Hypothalamus (tissue), 51 donors: ENCODE results near the gene KCNMA1.

Experiments used
- DNase-seq, 51 donors: peaks; one replicate each; lab custom pipeline; 2025; lab: John Stamatoyannopoulos, UW

The KCNMA1 gene

DNA sequence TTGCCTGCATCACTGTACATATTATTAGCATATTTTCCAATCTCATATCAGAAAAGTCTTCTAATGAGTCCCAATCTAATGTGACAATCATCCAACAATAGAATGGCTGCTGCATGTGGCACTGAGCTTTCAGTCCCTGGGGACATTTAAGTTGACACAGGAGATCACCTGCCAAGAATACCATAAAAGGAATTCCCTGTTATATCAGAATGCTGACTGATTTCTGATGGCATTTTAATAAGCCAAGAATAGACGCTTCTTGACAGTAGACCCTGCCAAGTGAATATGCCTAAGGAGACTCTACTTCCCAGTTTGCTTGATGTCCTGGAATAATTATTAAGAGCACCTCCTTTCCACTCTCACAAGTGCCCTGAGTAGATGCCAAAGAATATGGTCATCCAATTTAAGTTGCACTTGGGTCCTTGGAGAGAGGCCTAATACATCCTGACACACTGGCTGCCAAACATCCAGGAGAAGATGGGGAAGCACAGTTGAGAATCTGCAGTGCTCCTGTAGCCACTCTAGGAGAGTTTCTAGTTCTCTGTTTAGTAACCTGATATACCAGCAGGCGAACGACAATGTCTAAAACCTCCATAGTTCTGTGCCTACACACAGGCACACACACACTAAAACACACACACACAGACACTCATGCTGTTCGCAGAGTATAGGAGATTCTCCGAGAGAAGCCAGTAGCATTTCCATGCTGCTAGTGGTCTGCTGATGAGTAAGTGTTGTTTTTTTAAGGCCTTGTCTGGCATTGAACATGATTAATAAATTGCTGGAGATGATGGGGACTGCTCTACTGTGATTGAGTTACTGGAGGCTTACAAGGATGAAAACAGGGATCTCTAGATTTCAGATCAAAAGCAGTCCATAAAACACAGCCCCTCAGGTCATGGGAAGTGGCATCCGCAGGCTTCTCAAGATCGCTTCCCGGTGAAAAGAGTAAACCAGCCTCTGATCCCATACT is 369.6 kb downstream of the KCNMA1 start:
- DNase-seq, result no peak

DNA sequence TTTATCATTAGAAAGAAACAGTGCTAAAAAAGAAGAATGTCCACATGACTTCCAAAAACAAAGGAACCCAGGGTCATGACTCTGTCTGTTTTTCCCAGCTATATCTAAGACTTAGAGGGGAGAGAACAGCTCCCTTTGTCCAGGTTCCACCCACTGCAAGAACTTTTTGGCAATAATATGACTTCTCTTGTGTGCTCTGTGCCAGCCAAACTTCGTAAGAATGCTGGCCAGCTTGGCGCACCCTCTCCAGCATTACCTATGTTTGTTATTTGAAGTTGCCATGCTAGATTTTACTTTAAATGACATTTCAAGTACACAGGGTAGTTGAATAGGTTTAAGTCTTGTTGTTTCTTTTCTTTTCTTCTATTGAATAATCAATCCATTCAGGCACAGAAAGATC is 371.4 kb downstream of the KCNMA1 start:
- no peak for DNase-seq

- DNase-seq, result no peak
These were observed 373.1 kb downstream of the KCNMA1 start for GRCh38 chr10:77264527-77264926.

DNA sequence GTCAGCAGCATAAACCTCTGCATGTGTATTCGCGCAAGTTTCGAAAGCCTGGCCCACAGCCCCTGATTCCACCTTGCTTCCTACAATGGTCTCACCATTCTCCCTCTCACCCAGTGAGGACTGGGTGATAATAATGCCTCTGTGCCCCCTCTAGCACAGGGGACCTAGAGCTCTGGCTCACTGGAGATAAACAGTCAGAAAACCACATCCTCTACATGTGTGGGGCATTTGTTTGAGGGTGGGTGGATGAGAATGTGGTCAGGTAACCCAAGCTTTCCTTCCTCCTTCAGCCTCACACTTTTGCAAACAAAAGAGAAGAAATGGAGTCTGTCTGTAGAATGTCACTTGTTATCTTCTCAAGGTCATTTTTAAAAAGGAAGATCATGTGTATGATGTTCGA is 373.5 kb downstream of the KCNMA1 start:
- no peak for DNase-seq

- no peak for DNase-seq
These were observed 373.9 kb downstream of the KCNMA1 start for GRCh38 chr10:77263700-77264099.

DNA sequence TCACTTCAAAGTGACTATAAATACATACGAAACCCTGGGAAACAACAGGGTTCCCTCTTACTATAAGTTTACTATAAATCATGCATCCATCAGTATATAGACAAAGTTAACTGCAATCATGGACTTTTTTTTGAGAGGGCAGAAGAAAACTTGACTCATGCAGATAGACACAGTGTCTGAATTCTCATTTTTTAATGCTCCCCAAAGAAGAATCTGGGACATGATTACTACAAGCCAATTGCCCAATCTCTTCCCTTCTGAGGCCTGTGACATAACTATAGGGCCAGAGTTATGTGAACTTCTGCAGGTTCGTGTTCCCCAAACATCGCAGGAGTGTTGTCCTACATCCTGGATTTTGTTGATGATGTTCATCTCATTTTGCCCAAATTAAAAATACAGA is 376.5 kb downstream of the KCNMA1 start:
- DNase-seq, result no peak

DNA sequence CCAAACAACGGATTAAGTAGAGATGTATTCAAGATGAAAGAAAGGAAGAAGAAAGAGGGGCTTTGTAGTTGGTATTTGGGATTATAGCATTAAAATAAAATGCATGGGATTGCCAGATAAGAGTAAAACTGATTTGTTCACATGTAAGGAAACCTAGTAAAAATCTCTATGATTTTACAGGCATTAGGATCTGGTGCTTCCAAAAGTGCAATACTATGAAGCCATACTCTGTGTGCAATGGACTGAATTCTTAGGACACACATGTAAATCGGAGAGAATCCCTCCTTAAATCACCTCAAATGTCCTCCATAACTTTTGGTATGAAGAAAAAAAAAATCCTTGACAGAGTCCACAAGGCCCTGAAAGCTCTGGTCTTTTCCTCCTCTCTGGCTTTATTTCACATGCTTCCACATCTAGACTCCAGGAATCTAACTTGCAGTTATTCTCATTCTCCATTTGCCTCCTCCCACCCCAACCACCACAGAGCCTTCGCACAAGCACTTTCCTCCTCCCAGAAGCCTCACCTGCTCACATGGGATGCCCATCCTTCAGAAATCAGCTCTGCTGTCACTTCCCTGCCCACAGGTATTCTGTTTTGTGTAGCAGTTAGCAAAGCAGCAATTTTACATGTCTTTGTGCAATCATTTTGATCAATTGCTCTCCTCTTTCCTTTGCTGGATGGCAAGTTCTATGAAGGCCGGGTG is 378.3 kb downstream of the KCNMA1 start:
- DNase-seq, result no peak

GRCh38 chr10:77256346-77256745 is 381.3 kb downstream of the KCNMA1 start:
- no peak for DNase-seq

- no peak for DNase-seq
These were observed 384.0 kb downstream of the KCNMA1 start for GRCh38 chr10:77253556-77254064.

GRCh38 chr10:77253147-77253545 is 384.5 kb downstream of the KCNMA1 start:
- DNase-seq, result no peak

DNA sequence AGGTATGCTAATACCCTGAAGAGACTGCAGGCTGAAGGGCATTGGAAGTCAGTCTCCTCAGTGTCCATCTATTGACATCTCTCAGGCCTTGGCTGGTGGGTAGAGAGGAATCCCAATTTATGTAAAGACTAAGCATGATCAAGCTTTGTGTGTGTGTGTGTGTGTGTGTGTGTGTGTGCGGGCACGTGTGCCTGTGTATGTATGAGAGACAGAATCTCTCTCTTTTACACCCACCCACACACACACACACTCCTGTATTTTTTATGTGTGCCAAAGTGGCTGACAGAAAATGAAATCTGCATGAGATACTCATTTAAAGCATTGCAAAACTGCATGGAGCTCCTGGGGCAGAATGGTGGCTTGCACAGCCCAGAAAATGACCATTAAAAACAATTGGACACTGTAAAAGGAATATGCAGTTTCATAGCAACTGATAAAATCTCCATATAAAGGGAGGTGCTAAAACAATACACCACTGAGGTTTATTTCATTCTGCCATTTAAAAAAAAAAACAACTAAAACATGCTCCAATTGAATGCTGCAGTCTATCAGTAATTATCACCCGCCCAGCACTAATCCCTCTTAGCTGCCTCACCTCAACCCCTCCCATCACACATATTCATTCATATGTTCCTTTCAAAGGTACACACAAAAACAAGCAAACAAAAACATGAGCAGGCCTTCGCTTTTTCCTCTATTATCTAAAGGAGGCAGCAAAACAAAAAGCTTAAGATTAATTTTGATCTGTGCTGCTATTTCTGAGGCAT is 385.0 kb downstream of the KCNMA1 start:
- DNase-seq, result no peak

- DNase-seq, result peak in 1 of 51 donors; percentile 1
These were observed 386.2 kb downstream of the KCNMA1 start for GRCh38 chr10:77251297-77252013.

GRCh38 chr10:77249901-77250459 is 387.6 kb downstream of the KCNMA1 start:
- no peak for DNase-seq

GRCh38 chr10:77248104-77248790 is 389.4 kb downstream of the KCNMA1 start:
- no peak for DNase-seq

DNA sequence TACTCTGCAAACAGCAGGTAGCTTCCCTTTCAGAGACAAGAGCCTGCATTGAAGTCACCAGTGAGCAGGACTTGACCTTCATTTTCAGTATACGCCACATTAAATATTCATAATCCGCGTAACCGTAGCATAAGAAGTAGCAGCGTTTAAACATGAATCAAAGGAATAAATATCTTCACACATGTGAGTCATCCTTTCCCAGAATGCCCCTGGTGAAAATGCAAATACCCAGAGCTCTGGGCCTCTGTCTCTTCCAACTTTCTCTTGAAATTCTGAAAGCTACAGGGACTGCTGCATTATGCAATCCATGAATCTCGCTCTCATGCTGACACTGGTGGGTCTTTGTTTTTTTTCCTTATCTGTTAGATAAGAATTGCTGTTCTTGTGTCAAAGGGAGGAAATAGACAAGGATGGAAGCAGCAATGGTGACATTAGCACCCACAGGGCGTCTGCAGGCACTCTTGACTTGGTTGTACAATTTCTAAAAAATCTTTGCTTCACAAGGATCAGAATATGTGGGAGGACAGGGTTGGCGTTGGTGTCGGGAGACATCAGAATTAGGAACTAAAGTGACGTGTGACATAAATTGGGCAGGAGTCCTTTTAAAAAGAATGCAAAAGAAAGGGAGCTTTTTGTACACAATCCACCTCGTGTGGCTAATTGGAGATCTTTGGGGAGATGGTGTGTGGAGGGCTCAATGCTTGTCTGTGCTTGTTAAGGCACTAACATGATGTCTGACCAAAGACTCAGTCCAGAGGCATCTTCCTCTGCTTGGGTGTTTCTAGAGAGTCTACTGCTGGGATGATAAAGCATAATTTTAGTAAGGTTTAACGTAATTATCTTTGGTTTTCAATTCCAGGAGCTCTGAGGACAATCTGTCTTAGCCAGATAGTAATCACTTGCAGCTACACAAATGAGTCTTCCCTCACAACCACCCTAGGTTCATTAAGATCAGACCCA is 390.3 kb downstream of the KCNMA1 start:
- DNase-seq, result peak in 1 of 51 donors; percentile 42

GRCh38 chr10:77245953-77246352 is 391.7 kb downstream of the KCNMA1 start:
- DNase-seq, result peak in 1 of 51 donors; percentile 28

DNA sequence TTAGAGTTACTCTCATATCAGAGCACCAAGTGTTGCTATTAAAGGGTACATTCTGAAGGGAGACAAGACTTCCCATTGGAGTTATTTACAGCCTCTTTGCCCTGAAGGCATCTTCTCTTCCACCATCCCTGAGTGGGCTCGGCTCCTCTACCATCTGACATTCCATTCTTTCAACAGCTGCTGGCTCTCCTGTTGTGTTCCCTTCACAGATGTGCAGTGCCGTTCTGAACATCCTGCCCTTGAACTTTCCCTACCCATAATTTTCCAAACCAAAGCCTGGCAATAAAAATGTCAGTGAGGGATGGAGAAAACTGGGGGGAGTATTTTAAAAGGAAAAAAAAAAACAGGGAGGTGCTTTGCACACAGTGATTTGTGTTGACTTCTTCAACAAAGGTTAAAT is 392.9 kb downstream of the KCNMA1 start:
- DNase-seq, result no peak

DNA sequence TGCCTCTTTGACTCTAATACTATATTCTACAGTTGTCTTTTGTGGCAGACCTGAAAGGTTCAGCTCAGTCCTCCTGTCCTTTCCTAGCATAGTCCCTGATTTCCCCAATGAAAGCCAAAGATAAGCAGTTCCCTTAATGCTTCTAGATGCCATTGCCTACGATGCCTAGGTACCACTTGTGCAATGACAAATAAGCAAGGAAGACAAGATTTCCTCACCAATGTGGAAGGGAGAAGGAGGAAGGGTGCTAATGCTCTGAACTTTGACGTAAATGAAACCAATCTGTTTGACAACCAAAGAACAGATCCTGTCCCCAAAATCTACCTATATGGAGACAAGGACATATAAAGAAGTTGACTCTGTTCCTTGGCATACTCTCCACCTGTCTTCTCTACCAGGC is 393.3 kb downstream of the KCNMA1 start:
- DNase-seq, result no peak
